Karpas-422 (cell line): ENCODE measurements around the gene FRAS1. TPM values are rescaled to one million over a fixed set of nuclear protein-coding genes. Genes with fewer than 3 reads are reported as not detected.

Experiments
- DNase-seq: peaks from one replicate; pipeline ENCODE4 v3.0.0-alpha.2; 2015
- H2AFZ ChIP-seq: fragments of 200-600 bp; sonication (generic); 2 replicates; pipeline ENCODE4 v1.6.1; 2014; ENCODE audit warnings: antibody characterized with exemption, low read length, mixed read lengths
- H3K27ac ChIP-seq: fragments of 200-600 bp; sonication (generic); 2 replicates; pipeline ENCODE4 v1.5.1; 2014; ENCODE audit warnings: mild to moderate bottlenecking, low read length, moderate library complexity
- H3K27me3 ChIP-seq: fragments of 200-600 bp; sonication (generic); 2 replicates; pipeline ENCODE4 v1.6.1; 2014; ENCODE audit warnings: low read length, mixed read lengths
- H3K36me3 ChIP-seq: fragments of 200-600 bp; sonication (generic); 2 replicates; pipeline ENCODE4 v1.6.1; 2014; ENCODE audit warnings: low read length, mixed read lengths; ENCODE audit not compliant: insufficient read depth
- H3K4me1 ChIP-seq: fragments of 200-600 bp; sonication (generic); 2 replicates; pipeline ENCODE4 v1.6.1; 2014; ENCODE audit warnings: mild to moderate bottlenecking, low read length, mixed read lengths
- H3K4me2 ChIP-seq: fragments of 200-600 bp; sonication (generic); 2 replicates; pipeline ENCODE4 v1.6.1; 2014; ENCODE audit warnings: low read length, low read depth, mild to moderate bottlenecking; ENCODE audit not compliant: poor library complexity, severe bottlenecking
- H3K4me3 ChIP-seq: fragments of 200-600 bp; sonication (generic); 2 replicates; pipeline ENCODE4 v1.5.1; 2014; ENCODE audit warnings: mild to moderate bottlenecking, antibody characterized with exemption, low read length, mixed read lengths
- H3K79me2 ChIP-seq: fragments of 200-600 bp; sonication (generic); 2 replicates; pipeline ENCODE4 v1.6.1; 2014; ENCODE audit warnings: mild to moderate bottlenecking, low read length, mixed read lengths
- H3K9ac ChIP-seq: fragments of 200-600 bp; sonication (generic); 2 replicates; pipeline ENCODE4 v1.6.0; 2014; ENCODE audit warnings: low read length
- H3K9me2 ChIP-seq: fragments of 200-600 bp; sonication (generic), shearing (Covaris generic); replicated peaks from 2 replicates; pipeline ENCODE4 v1.6.0; 2014; ENCODE audit warnings: mild to moderate bottlenecking, low read length, moderate library complexity; ENCODE audit not compliant: insufficient read depth
- H3K9me3 ChIP-seq: fragments of 300-700, 200-600 bp; sonication (generic); 2 replicates; pipeline ENCODE4 v1.6.1; 2014; ENCODE audit warnings: low read length, mixed read lengths
- H4K20me1 ChIP-seq: fragments of 200-600 bp; sonication (generic); 2 replicates; pipeline ENCODE4 v1.6.1; 2014; ENCODE audit warnings: mild to moderate bottlenecking, antibody characterized with exemption, low read length, low read depth; ENCODE audit not compliant: insufficient read depth
- total RNA-seq: library from RNA; depleted of rRNA; stranded (reverse); fragments of >200 nt; shearing (Covaris generic); gene quantifications from 2 replicates; pipeline ENCODE4 v1.2.3, GENCODE V29; 2014; ENCODE audit warnings: low replicate concordance

Gene FRAS1
- total RNA-seq, 1 experiment from 2014 or later: not detected

- no peak overlapping the region for H3K4me2 ChIP-seq
- no peaks in the 10 kb centered on the region for H3K9me3 ChIP-seq
- H3K27ac ChIP-seq: no peak overlapping the region
- H3K4me3 ChIP-seq: no peak overlapping the region
- no peaks in the 10 kb centered on the region for H3K9me2 ChIP-seq
- no peaks in the 10 kb centered on the region for H4K20me1 ChIP-seq
- H3K36me3 ChIP-seq: no peaks in the 10 kb centered on the region
- H3K27me3 ChIP-seq: no peaks in the 10 kb centered on the region
- H3K9ac ChIP-seq: no peak overlapping the region
- DNase-seq: no peak
- H3K4me1 ChIP-seq: no peaks in the 10 kb centered on the region
- no peak overlapping the region for H2AFZ ChIP-seq
- no peaks in the 10 kb centered on the region for H3K79me2 ChIP-seq
Measured at GRCh38 chr4:78136109-78137081, 79.3 kb downstream of the FRAS1 start.

DNA sequence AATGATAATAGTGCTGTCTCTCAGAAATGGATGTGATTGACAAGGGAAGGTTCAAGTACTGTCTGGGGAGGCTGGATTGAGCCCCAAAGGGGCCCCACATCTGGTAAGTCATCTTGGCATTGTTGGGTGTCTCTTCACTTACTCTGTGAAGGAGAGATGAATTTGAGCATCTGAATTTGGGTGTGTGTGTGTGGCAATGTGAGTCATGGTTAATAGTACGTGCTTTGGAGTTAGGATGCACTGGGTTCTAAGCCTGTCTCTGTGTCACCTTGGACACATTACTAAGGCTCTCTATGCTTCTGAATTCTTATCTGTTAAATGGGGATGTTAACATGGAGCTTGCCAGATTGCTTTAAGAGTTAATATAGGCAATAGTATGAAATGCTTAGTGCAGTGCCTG is 80.4 kb downstream of the FRAS1 start:
- Histone ChIP-seq H3K4me1 (no peaks in the 10 kb centered on the region), H3K27me3 (no peaks in the 10 kb centered on the region), H3K9me3 (no peaks in the 10 kb centered on the region), H3K79me2 (no peaks in the 10 kb centered on the region), H3K27ac (no peak overlapping the region), H3K36me3 (no peaks in the 10 kb centered on the region), H2AFZ (no peak overlapping the region), H4K20me1 (no peaks in the 10 kb centered on the region), H3K9ac (no peak overlapping the region), H3K4me2 (no peak overlapping the region), H3K9me2 (no peaks in the 10 kb centered on the region), H3K4me3 (no peak overlapping the region)
- no peak for DNase-seq

- H3K27me3 ChIP-seq: no peaks in the 10 kb centered on the region
- H3K4me2 ChIP-seq: no peak overlapping the region
- no peaks in the 10 kb centered on the region for H3K79me2 ChIP-seq
- H3K9ac ChIP-seq: no peak overlapping the region
- H3K4me3 ChIP-seq: no peak overlapping the region
- H3K27ac ChIP-seq: no peak overlapping the region
- H4K20me1 ChIP-seq: no peaks in the 10 kb centered on the region
- H2AFZ ChIP-seq: no peak overlapping the region
- no peaks in the 10 kb centered on the region for H3K9me2 ChIP-seq
- no peaks in the 10 kb centered on the region for H3K9me3 ChIP-seq
- no peak for DNase-seq
- no peaks in the 10 kb centered on the region for H3K36me3 ChIP-seq
- no peaks in the 10 kb centered on the region for H3K4me1 ChIP-seq
Measured at GRCh38 chr4:78138252-78138651, 81.1 kb downstream of the FRAS1 start.

DNA sequence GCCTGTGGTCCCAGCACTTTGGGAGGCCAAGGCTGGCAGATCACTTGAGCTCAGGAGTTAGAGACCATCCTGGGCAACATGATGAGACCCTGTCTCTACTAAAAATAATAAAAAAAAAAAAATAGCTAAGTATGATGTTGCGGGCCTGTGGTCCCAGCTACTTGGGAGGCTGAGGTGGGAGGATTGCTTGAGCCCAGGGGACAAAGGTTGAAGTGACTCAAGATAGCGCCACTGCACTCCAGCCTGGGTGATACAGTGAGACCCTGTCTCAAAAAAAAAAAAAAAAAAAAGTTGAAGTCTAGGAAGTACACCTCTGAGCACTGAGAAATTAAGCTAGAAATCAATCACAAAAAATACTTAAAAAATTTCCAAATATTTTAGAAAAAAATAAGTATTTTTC is 86.5 kb downstream of the FRAS1 start:
- no peaks in the 10 kb centered on the region for H3K9me2 ChIP-seq
- no peak overlapping the region for H3K9ac ChIP-seq
- no peaks in the 10 kb centered on the region for H3K27me3 ChIP-seq
- no peaks in the 10 kb centered on the region for H3K79me2 ChIP-seq
- H3K4me1 ChIP-seq: no peaks in the 10 kb centered on the region
- no peak overlapping the region for H3K4me2 ChIP-seq
- H3K9me3 ChIP-seq: no peaks in the 10 kb centered on the region
- no peak for DNase-seq
- H3K4me3 ChIP-seq: no peak overlapping the region
- H4K20me1 ChIP-seq: no peaks in the 10 kb centered on the region
- no peak overlapping the region for H3K27ac ChIP-seq
- no peaks in the 10 kb centered on the region for H3K36me3 ChIP-seq
- no peak overlapping the region for H2AFZ ChIP-seq

- H2AFZ ChIP-seq: no peak overlapping the region
- H3K27me3 ChIP-seq: no peaks in the 10 kb centered on the region
- no peaks in the 10 kb centered on the region for H3K4me1 ChIP-seq
- no peaks in the 10 kb centered on the region for H3K9me2 ChIP-seq
- no peaks in the 10 kb centered on the region for H3K36me3 ChIP-seq
- no peak overlapping the region for H3K27ac ChIP-seq
- H4K20me1 ChIP-seq: no peaks in the 10 kb centered on the region
- no peak overlapping the region for H3K4me3 ChIP-seq
- H3K4me2 ChIP-seq: no peak overlapping the region
- H3K79me2 ChIP-seq: no peaks in the 10 kb centered on the region
- H3K9ac ChIP-seq: no peak overlapping the region
- no peaks in the 10 kb centered on the region for H3K9me3 ChIP-seq
- DNase-seq: no peak
Measured at GRCh38 chr4:78145008-78145407, 87.9 kb downstream of the FRAS1 start.

DNA sequence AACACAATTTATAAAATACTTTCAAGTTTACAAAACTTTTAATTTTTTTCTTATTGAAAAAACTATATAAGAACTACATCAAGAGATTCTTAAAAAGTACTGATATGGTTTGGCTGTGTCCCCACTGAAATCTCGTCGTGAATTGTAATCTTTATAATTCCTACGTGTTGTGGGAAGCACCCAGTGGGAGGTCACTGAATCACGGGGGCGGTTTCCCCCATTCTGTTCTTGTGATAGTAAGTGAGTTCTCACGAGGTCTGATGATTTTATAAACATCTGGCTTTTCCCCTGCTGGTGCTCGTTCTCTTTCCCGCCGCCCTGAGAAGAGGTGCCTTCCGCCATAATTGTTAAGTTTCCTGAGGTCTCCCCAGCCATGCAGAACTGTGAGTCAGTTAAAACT is 88.5 kb downstream of the FRAS1 start:
- H3K9me2 ChIP-seq: no peaks in the 10 kb centered on the region
- no peaks in the 10 kb centered on the region for H3K9me3 ChIP-seq
- H3K4me3 ChIP-seq: no peak overlapping the region
- H3K36me3 ChIP-seq: no peaks in the 10 kb centered on the region
- H3K27me3 ChIP-seq: no peaks in the 10 kb centered on the region
- no peak for DNase-seq
- no peak overlapping the region for H3K9ac ChIP-seq
- H3K79me2 ChIP-seq: no peaks in the 10 kb centered on the region
- no peaks in the 10 kb centered on the region for H4K20me1 ChIP-seq
- no peaks in the 10 kb centered on the region for H3K4me1 ChIP-seq
- no peak overlapping the region for H2AFZ ChIP-seq
- H3K4me2 ChIP-seq: no peak overlapping the region
- H3K27ac ChIP-seq: no peak overlapping the region

- H3K9me2 ChIP-seq: no peaks in the 10 kb centered on the region
- no peaks in the 10 kb centered on the region for H3K9me3 ChIP-seq
- no peaks in the 10 kb centered on the region for H3K79me2 ChIP-seq
- no peak overlapping the region for H3K4me2 ChIP-seq
- H2AFZ ChIP-seq: no peak overlapping the region
- no peaks in the 10 kb centered on the region for H3K36me3 ChIP-seq
- no peak overlapping the region for H3K27ac ChIP-seq
- no peaks in the 10 kb centered on the region for H4K20me1 ChIP-seq
- no peak for DNase-seq
- no peaks in the 10 kb centered on the region for H3K4me1 ChIP-seq
- no peak overlapping the region for H3K4me3 ChIP-seq
- no peak overlapping the region for H3K9ac ChIP-seq
- no peaks in the 10 kb centered on the region for H3K27me3 ChIP-seq
Measured at GRCh38 chr4:78149751-78150542, 92.8 kb downstream of the FRAS1 start.

DNA sequence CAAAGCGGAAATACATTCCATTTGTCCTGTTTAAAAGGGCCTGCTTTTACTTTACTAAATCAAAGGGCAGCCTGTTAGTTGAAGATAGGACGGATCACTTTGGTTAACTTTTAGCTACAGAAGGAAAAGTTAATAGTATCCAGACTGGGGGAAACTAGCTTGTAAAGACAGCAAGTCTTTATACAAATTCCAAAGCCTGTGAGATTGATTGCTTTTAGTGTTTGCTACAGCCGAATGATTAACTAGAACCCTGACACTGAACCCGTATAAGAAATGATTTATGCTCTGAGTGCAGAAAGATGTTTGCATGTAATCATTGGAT is 93.4 kb downstream of the FRAS1 start:
- Histone ChIP-seq H3K27ac (no peak overlapping the region), H3K4me3 (no peak overlapping the region), H3K27me3 (no peaks in the 10 kb centered on the region), H2AFZ (no peak overlapping the region), H3K9me2 (no peaks in the 10 kb centered on the region), H3K9ac (no peak overlapping the region), H3K79me2 (no peaks in the 10 kb centered on the region), H3K4me2 (no peak overlapping the region), H3K36me3 (no peaks in the 10 kb centered on the region), H3K4me1 (no peaks in the 10 kb centered on the region), H4K20me1 (no peaks in the 10 kb centered on the region), H3K9me3 (no peaks in the 10 kb centered on the region)
- no peak for DNase-seq
